OCI-LY7 (cell line): ENCODE measurements around the gene KIZ. TPM values are rescaled to one million over a fixed set of nuclear protein-coding genes. Genes with fewer than 3 reads are reported as not detected.

Source experiments
- BruUV-seq: library from RNA; stranded (reverse); fragments of 400-500 nt; replicated peaks from 2 replicates; lab custom pipeline; 2021; lab: Mats Ljungman, UMichigan
- CTCF ChIA-PET: fragments of 300-600 bp; sonication (Branson Sonifier 250); formaldehyde crosslinking; loops from one replicate; lab custom pipeline; 2022; ENCODE audit warnings: antibody characterized with exemption; ENCODE audit not compliant: unreplicated experiment; lab: Charles Lee
- POLR2A ChIA-PET: fragments of 300-600 bp; sonication (Branson Sonifier 250); formaldehyde crosslinking; loops from one replicate; lab custom pipeline; 2022; ENCODE audit warnings: antibody characterized with exemption; lab: Charles Lee
- DNase-seq: peaks from one replicate; pipeline ENCODE4 v3.0.0-alpha.2; 2015; ENCODE audit warnings: low spot score
- H2AFZ ChIP-seq: fragments of 200-600 bp; sonication (generic), shearing (Covaris generic); 2 replicates; pipeline ENCODE4 v1.6.1; 2014; ENCODE audit warnings: mild to moderate bottlenecking, antibody characterized with exemption, low read length, moderate library complexity
- H3K27ac ChIP-seq: fragments of 200-600 bp; sonication (generic); 2 replicates; pipeline ENCODE4 v1.5.1; 2014; ENCODE audit warnings: mixed run types, low read depth, mild to moderate bottlenecking, moderate library complexity, low read length, inconsistent platforms; ENCODE audit not compliant: poor library complexity, severe bottlenecking
- H3K36me3 ChIP-seq: fragments of 200-600 bp; sonication (generic); 2 replicates; pipeline ENCODE4 v1.6.1; 2014; ENCODE audit warnings: mild to moderate bottlenecking, antibody characterized with exemption, low read length, moderate library complexity, mixed read lengths; ENCODE audit not compliant: insufficient read depth
- H3K4me1 ChIP-seq: fragments of 200-600 bp; sonication (generic); 2 replicates; pipeline ENCODE4 v1.5.1; 2014; ENCODE audit warnings: mild to moderate bottlenecking, low read length; ENCODE audit not compliant: insufficient read depth, poor library complexity, severe bottlenecking
- H3K4me2 ChIP-seq: fragments of 200-600 bp; sonication (generic); 2 replicates; pipeline ENCODE4 v1.6.1; 2014; ENCODE audit warnings: mild to moderate bottlenecking, low read length
- H3K4me3 ChIP-seq: fragments of 200-600 bp; sonication (generic); 2 replicates; pipeline ENCODE4 v1.5.1; 2014; ENCODE audit warnings: mild to moderate bottlenecking, low read depth, low read length; ENCODE audit not compliant: poor library complexity, severe bottlenecking
- H3K79me2 ChIP-seq: fragments of 200-600 bp; sonication (generic); 2 replicates; pipeline ENCODE4 v1.6.1; 2016; ENCODE audit warnings: low read depth, mild to moderate bottlenecking, low read length, moderate library complexity, mixed read lengths; ENCODE audit not compliant: insufficient read depth
- H3K9me2 ChIP-seq: fragments of 200-600 bp; sonication (generic); 2 replicates; pipeline ENCODE4 v1.6.1; 2016; ENCODE audit warnings: mild to moderate bottlenecking, low read length, mixed read lengths; ENCODE audit not compliant: insufficient read depth
- H3K9me3 ChIP-seq: fragments of 200-600 bp; sonication (generic); 2 replicates; pipeline ENCODE4 v1.6.1; 2014; ENCODE audit warnings: mild to moderate bottlenecking, mixed run types, low read length, mixed read lengths
- H4K20me1 ChIP-seq: fragments of 200-600 bp; sonication (generic); 2 replicates; pipeline ENCODE4 v1.6.1; 2014; ENCODE audit warnings: mild to moderate bottlenecking, antibody characterized with exemption, low read length, moderate library complexity, mixed read lengths; ENCODE audit not compliant: insufficient read depth
- CTCF ChIP-seq: fragments of 200-600 bp; sonication (generic); conservative IDR thresholded peaks from 2 replicates; pipeline ENCODE4 v1.5.1; 2014; ENCODE audit warnings: mild to moderate bottlenecking, antibody characterized with exemption, low read length, moderate library complexity, mixed read lengths
- EZH2phosphoT487 ChIP-seq: fragments of 200-600 bp; sonication (generic); IDR thresholded peaks from 2 replicates; pipeline ENCODE4 v1.6.1; 2018; ENCODE audit warnings: low read depth, borderline replicate concordance, mild to moderate bottlenecking, mixed run types, antibody characterized with exemption, low read length, moderate library complexity, mixed read lengths
- intact Hi-C: fragments of 100-400 bp; cut with micrococcal nuclease; formaldehyde crosslinking; loops from one replicate; pipeline ENCODE4 v1.10.0; 2022; ENCODE audit not compliant: unreplicated experiment
- total RNA-seq, 2 experiments: library from RNA; depleted of rRNA in 1 of 2; stranded (reverse); fragments of >200 nt in 1 of 2; shearing (Covaris generic) in 1 of 2; gene quantifications; 2 replicates each; pipeline ENCODE4 v1.2.3, GENCODE V29; 2014 to 2022

The KIZ gene
- total RNA-seq, 2 experiments from 2014 or later, result 16.0 to 23.7 TPM

- POLR2A ChIA-PET, result no interaction called here
These were observed 146.4 kb downstream of the KIZ start for GRCh38 chr20:21272279-21272678.

DNA sequence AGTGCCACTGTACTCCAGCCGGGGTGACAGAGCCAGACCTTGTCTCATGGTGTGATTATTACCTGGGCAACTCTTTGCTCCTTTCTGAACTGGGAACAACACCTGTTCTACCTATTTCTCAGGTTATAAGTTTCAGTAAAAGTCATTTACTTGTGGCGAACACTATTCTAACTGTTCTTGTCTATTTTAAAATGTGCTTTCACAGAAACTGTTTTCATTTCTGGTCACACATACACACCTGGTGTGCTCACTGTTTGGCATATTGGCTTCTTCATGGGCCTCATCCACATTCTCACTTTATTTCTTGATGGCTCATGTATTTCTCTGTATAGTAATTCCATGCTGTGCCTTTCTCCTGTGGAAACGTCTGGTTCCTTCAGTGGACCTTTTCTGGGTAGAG lies 146.8 kb downstream of the KIZ start:
- no peaks in the 10 kb centered on the region for H3K79me2 ChIP-seq
- TF ChIP-seq EZH2phosphoT487 (no peak), CTCF (no peak)
- intact Hi-C loops, result no loop called here
- no peaks in the 10 kb centered on the region for H4K20me1 ChIP-seq
- H3K36me3 ChIP-seq, result no peaks in the 10 kb centered on the region
- CTCF ChIA-PET, result no interaction called here
- H3K27ac ChIP-seq, result no peak overlapping the region
- no peak overlapping the region for H3K4me2 ChIP-seq
- no peaks in the 10 kb centered on the region for H3K9me3 ChIP-seq
- H3K4me3 ChIP-seq, result no peak overlapping the region
- H3K4me1 ChIP-seq, result no peaks in the 10 kb centered on the region
- POLR2A ChIA-PET, result no interaction called here
- no peak for DNase-seq
- no TSS peak for BruUV-seq
- H3K9me2 ChIP-seq, result no peaks in the 10 kb centered on the region
- H2AFZ ChIP-seq, result no peak overlapping the region

More at GRCh38 chr20:21272279-21272678, 146.4 kb downstream of the KIZ start:
- TF ChIP-seq CTCF (no peak), EZH2phosphoT487 (no peak)
- H3K4me2 ChIP-seq, result no peak overlapping the region
- no peak for DNase-seq
- CTCF ChIA-PET, result no interaction called here
- no peaks in the 10 kb centered on the region for H3K36me3 ChIP-seq
- H4K20me1 ChIP-seq, result no peaks in the 10 kb centered on the region
- H3K4me1 ChIP-seq, result no peaks in the 10 kb centered on the region
- intact Hi-C loops, result no loop called here
- BruUV-seq, result no TSS peak
- no peaks in the 10 kb centered on the region for H3K9me2 ChIP-seq
- no peaks in the 10 kb centered on the region for H3K79me2 ChIP-seq
- H3K9me3 ChIP-seq, result no peaks in the 10 kb centered on the region
- H2AFZ ChIP-seq, result no peak overlapping the region
- no peak overlapping the region for H3K4me3 ChIP-seq
- no peak overlapping the region for H3K27ac ChIP-seq

DNA sequence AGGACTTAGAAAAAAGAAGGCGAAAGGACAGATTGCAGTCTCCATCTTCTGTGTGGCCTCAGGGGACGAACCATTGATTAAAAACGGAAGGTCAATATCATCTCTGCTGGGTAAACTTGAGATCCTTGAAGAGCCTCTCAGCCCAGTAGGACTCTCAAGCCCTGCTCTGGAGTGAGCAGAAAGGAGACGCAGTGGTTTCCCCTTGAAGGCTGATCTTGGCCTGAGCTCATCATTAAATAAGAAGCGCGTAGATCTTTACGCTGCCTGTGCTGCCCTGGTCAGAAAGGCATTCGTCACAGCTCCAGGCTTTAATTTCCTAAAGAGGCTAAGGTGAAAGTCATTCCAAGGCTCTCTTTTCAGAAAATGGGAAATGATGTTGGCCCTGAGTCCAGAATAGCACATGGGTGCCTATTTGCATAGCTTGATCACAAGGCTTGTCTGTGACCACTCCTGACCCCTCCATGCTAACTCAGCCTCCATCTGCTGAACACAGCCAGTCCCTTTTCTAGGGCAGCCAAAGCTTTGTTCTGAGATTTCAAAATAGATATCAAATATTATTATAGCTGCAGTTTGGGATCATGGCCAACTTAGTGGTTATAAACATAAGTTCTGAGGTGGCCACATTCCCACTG lies 148.0 kb downstream of the KIZ start:
- Histone ChIP-seq H3K4me1 (no peaks in the 10 kb centered on the region), H3K79me2 (no peaks in the 10 kb centered on the region), H3K36me3 (no peaks in the 10 kb centered on the region), H3K4me3 (no peak overlapping the region), H3K4me2 (no peak overlapping the region), H3K27ac (no peak overlapping the region), H3K9me2 (no peaks in the 10 kb centered on the region), H4K20me1 (no peaks in the 10 kb centered on the region), H3K9me3 (no peaks in the 10 kb centered on the region), H2AFZ (no peak overlapping the region)
- no TSS peak for BruUV-seq
- no peak for DNase-seq
- ChIA-PET POLR2A (no interaction called here), CTCF (no interaction called here)
- TF ChIP-seq EZH2phosphoT487 (no peak), CTCF (no peak)
- intact Hi-C loops, result no loop called here
